Sigmoid colon (tissue), 7 donors: ENCODE results near the gene PRMT9. TPM values are rescaled to one million over a fixed set of nuclear protein-coding genes. Genes with fewer than 3 reads are reported as not detected.

ENCODE experiments used
- DNase-seq: peaks from one replicate; pipeline ENCODE4 v3.0.0-alpha.2; 2019
- H3K27ac ChIP-seq, 4 donors: fragments of 200-600 bp; sonication (generic); one replicate each; pipeline ENCODE4 v1.5.1; 2016 to 2019; ENCODE audit warnings: mild to moderate bottlenecking in 1 of 4
- H3K27me3 ChIP-seq, 3 donors: fragments of 200-600 bp; sonication (generic); one replicate each; pipeline ENCODE4 v1.5.1; 2019; ENCODE audit warnings: mild to moderate bottlenecking in 1 of 3
- H3K36me3 ChIP-seq, 4 donors: fragments of 200-600 bp; sonication (generic); one replicate each; pipeline ENCODE4 v1.5.1; 2016 to 2019
- H3K4me1 ChIP-seq, 4 donors: fragments of 200-600 bp; sonication (generic); one replicate each; pipeline ENCODE4 v1.5.1; 2017 to 2019
- H3K4me3 ChIP-seq, 4 donors: fragments of 200-600 bp; sonication (generic); one replicate each; pipeline ENCODE4 v1.5.1; 2017 to 2019; ENCODE audit warnings: mild to moderate bottlenecking in 2 of 4, moderate library complexity in 1 of 4
- H3K9me3 ChIP-seq, 4 donors: fragments of 200-600 bp in 3 of 4; sonication (generic) in 3 of 4; one replicate each; pipeline versions ENCODE4 v1.5.1 to v1.6.1; 2013 to 2019
- EP300 ChIP-seq, 4 donors: sonication (generic); formaldehyde crosslinking; IDR thresholded peaks; one replicate each; pipeline ENCODE4 v1.6.1; 2017; ENCODE audit warnings: antibody characterized with exemption in 4 of 4
- POLR2A ChIP-seq, 2 donors: fragments of 450-650 bp; IDR thresholded peaks; one replicate each; pipeline ENCODE4 v1.6.1; 2016; ENCODE audit warnings: antibody characterized with exemption in 2 of 2, mild to moderate bottlenecking in 2 of 2, moderate library complexity in 2 of 2
- POLR2AphosphoS5 ChIP-seq, 4 donors: sonication (generic); formaldehyde crosslinking; IDR thresholded peaks; one replicate each; pipeline ENCODE4 v1.6.1; 2017; ENCODE audit warnings: antibody characterized with exemption in 4 of 4
- WGBS, 2 donors: extraction: QIAGEN DNeasy Blood & Tissue Kit; methylation state at CpG; one replicate each; pipeline ENCODE4 v1.1.7; 2013; 5-methylcytosine and 5-hydroxymethylcytosine counted together
- intact Hi-C: fragments of 100-400 bp; cut with DNase I; formaldehyde crosslinking; loops from one replicate; pipeline ENCODE4 v1.15.1; 2023
- polyA plus RNA-seq, 3 donors: library from polyadenylated mRNA; stranded (reverse); fragments of 200-250 nt; gene quantifications; one replicate each; pipeline ENCODE4 v1.2.3, GENCODE V29; 2013
- total RNA-seq, 4 donors: library from RNA; depleted of rRNA; stranded (reverse); fragments of >200 nt; gene quantifications; one replicate each; pipeline ENCODE4 v1.1.0, GENCODE V29; 2016
- TF ChIP-seq, protein P1 (sequence below), 4 experiments: fragments of 450-650 bp in 3 of 4; fragments of 200-600 bp in 1 of 4; IDR thresholded peaks; one replicate each; pipeline ENCODE4 v1.5.1; 2016 to 2019; ENCODE audit warnings: antibody characterized with exemption in 4 of 4, mild to moderate bottlenecking in 3 of 4, moderate library complexity in 2 of 4
- donor health status: healthy with polysubstance abuse.
- donor health status: Bipolar disorder and iron deficiency.
- donor health status: healthy.

PRMT9 gene
- total and polyA plus RNA-seq, 7 donors = 1.8 to 10.7 (median 7.1) TPM

- no peak overlapping the region for H3K4me3 ChIP-seq
- DNase-seq = no peak
- intact Hi-C loops = no loop called here
- TF ChIP-seq, protein P1, sequence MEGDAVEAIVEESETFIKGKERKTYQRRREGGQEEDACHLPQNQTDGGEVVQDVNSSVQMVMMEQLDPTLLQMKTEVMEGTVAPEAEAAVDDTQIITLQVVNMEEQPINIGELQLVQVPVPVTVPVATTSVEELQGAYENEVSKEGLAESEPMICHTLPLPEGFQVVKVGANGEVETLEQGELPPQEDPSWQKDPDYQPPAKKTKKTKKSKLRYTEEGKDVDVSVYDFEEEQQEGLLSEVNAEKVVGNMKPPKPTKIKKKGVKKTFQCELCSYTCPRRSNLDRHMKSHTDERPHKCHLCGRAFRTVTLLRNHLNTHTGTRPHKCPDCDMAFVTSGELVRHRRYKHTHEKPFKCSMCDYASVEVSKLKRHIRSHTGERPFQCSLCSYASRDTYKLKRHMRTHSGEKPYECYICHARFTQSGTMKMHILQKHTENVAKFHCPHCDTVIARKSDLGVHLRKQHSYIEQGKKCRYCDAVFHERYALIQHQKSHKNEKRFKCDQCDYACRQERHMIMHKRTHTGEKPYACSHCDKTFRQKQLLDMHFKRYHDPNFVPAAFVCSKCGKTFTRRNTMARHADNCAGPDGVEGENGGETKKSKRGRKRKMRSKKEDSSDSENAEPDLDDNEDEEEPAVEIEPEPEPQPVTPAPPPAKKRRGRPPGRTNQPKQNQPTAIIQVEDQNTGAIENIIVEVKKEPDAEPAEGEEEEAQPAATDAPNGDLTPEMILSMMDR (IDR thresholded peaks at IDR 0.05) = no peak
- no peak for TF ChIP-seq POLR2A (IDR thresholded peaks at IDR 0.05)
- no peak for TF ChIP-seq EP300 (IDR thresholded peaks at IDR 0.05)
- no peak for TF ChIP-seq POLR2AphosphoS5 (IDR thresholded peaks at IDR 0.05)
- WGBS, 2 donors = 91 to 99% methylated on average over 1 of the region's 1 CpG
- H3K27me3 ChIP-seq = no peaks in the 10 kb centered on the region
- H3K27ac ChIP-seq = no peak overlapping the region
- peaks cover 0 to 11% (median 9%) of the 10 kb centered on the region in 4 donors for H3K4me1 ChIP-seq
- no peaks in the 10 kb centered on the region for H3K36me3 ChIP-seq
- no peaks in the 10 kb centered on the region for H3K9me3 ChIP-seq
These were observed 84.8 kb downstream of the PRMT9 start for GRCh38 chr4:147599206-147599605.

DNA sequence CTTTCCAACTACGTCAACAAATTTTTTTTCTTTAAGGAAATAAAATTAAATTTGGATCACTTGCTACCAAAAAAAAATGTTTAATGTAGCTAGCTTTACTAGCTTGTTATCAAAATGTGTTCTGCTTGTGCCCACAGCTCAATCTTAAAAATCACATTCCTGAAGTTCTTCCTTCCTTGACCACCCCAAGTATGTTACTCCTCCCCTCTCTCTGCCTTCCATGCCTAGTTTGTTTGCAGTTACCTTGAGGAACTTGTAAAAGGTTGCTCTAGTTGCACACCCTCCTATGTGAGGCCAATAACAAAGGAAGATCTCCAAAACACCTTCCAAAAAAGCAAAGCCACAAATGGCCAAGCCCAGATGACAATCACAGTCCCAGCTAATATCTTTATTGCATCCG, 86.4 kb downstream of the PRMT9 start:
- WGBS, 2 donors = 74 to 81% methylated on average over 2 of the region's 2 CpGs
- peaks cover 0 to 11% (median 9%) of the 10 kb centered on the region in 4 donors for H3K4me1 ChIP-seq
- no peaks in the 10 kb centered on the region for H3K9me3 ChIP-seq
- no peak overlapping the region for H3K4me3 ChIP-seq
- H3K36me3 ChIP-seq = no peaks in the 10 kb centered on the region
- TF ChIP-seq EP300 (IDR thresholded peaks at IDR 0.05) (no peak), POLR2A (IDR thresholded peaks at IDR 0.05) (no peak), POLR2AphosphoS5 (IDR thresholded peaks at IDR 0.05) (no peak)
- TF ChIP-seq, protein P1 (IDR thresholded peaks at IDR 0.05) = no peak
- H3K27me3 ChIP-seq = no peaks in the 10 kb centered on the region
- intact Hi-C loops = no loop called here
- no peak for DNase-seq
- H3K27ac ChIP-seq = peak overlapping the region in 1 of 4 donors; percentile 54

- no peaks in the 10 kb centered on the region for H3K36me3 ChIP-seq
- TF ChIP-seq POLR2A (IDR thresholded peaks at IDR 0.05) = no peak
- H3K27me3 ChIP-seq = no peaks in the 10 kb centered on the region
- no peak for DNase-seq
- intact Hi-C loops = no loop called here
- peak overlapping the region in 1 of 4 donors; percentile 54 for H3K27ac ChIP-seq
- no peaks in the 10 kb centered on the region for H3K9me3 ChIP-seq
- no peak overlapping the region for H3K4me3 ChIP-seq
- peaks cover 0 to 11% (median 9%) of the 10 kb centered on the region in 4 donors for H3K4me1 ChIP-seq
- 0% methylated on average over 1 of the region's 1 CpG for WGBS, 2 donors
These were observed 87.0 kb downstream of the PRMT9 start for GRCh38 chr4:147596981-147597380.

DNA sequence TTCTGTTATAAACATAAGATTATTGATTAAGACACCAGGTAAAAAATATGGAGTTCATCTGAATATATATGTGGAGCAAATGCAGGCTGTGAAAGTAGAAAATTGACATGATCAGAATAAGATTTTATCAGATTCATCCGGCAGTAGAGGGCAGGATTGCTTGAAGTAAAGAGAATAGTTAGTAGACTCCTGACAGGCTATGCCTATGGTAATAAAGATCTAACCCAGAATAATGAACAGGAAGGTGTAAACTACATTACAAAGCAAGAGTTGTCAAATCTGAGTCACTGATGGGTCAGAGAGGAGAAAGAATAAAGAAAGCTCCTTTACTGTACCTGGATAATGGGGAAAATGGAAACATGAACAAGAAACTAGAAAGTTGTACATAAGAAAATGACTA, 87.6 kb downstream of the PRMT9 start:
- DNase-seq = no peak
- Histone ChIP-seq H3K4me3 (no peak overlapping the region), H3K4me1 (peaks cover 0 to 11% (median 9%) of the 10 kb centered on the region in 4 donors), H3K36me3 (no peaks in the 10 kb centered on the region), H3K9me3 (no peaks in the 10 kb centered on the region), H3K27ac (peak overlapping the region in 1 of 4 donors; percentile 54), H3K27me3 (no peaks in the 10 kb centered on the region)
- 29 to 71% methylated on average over 1 of the region's 1 CpG for WGBS, 2 donors
- intact Hi-C loops = no loop called here
- TF ChIP-seq, protein P1 (IDR thresholded peaks at IDR 0.05) = no peak
- no peak for TF ChIP-seq POLR2A (IDR thresholded peaks at IDR 0.05)
- no peak for TF ChIP-seq POLR2AphosphoS5 (IDR thresholded peaks at IDR 0.05)
- no peak for TF ChIP-seq EP300 (IDR thresholded peaks at IDR 0.05)

DNA sequence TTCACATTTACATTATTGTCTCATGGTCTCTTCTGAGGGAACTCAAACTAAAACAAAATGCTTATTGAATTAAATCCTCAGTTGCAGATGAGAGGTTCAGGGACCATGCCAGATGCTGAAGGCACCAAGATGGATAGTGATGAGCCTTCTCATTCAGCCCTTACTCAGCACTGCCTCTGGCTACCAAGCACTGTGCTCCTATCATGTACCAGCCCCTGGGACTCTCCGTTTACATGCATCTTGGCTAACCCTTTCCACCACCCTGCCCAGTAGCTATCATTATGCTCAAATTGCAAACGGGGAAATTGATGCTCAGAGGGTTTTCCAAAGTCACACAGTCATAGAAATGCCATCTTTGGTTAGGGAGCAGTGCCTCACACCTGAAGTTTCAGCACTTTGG, 89.4 kb downstream of the PRMT9 start:
- TF ChIP-seq POLR2AphosphoS5 (IDR thresholded peaks at IDR 0.05) (no peak), POLR2A (IDR thresholded peaks at IDR 0.05) (no peak), EP300 (IDR thresholded peaks at IDR 0.05) (no peak)
- TF ChIP-seq, protein P1 (IDR thresholded peaks at IDR 0.05) = no peak
- peaks cover 0 to 11% (median 9%) of the 10 kb centered on the region in 4 donors for H3K4me1 ChIP-seq
- no peaks in the 10 kb centered on the region for H3K36me3 ChIP-seq
- no peak overlapping the region for H3K4me3 ChIP-seq
- H3K9me3 ChIP-seq = no peaks in the 10 kb centered on the region
- no peak for DNase-seq
- WGBS, 2 donors = 70 to 86% methylated on average over 2 of the region's 2 CpGs
- no peak overlapping the region for H3K27ac ChIP-seq
- intact Hi-C loops = no loop called here
- H3K27me3 ChIP-seq = no peaks in the 10 kb centered on the region
